Measurements from ENCODE around the gene ATP5F1A.

ATP5F1A gene

DNA sequence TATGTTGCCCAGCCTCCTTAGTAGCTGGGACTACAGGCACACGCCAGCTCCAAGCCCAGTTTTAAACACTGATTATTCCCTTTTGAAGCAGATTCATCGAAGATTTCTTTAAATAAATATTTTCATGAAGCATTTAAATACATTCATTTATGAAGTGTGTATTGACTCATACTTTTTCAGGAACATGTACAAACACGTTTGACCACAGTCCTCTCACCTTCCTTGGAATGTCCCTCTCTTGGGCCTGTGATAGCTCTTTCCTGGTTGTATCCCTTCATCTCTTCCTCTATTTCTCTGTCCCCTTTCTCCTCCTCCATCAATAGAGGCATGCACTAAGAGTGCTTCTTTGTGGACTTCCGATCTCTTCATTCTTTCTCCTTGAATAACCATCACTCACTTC is 28.6 kb downstream of the ATP5F1A start:
- H3K4me2 ChIP-seq (ENCODE audit: low read length), result no peak overlapping the region
- H3K4me3 ChIP-seq (ENCODE audit: low read length), result no peak overlapping the region
- no peak overlapping the region for H4K5ac ChIP-seq (ENCODE audit: low read length)
- no peak overlapping the region for H2BK120ac ChIP-seq (ENCODE audit: low read depth, low read length)
- H2AK5ac ChIP-seq (ENCODE audit: low read length), result no peak overlapping the region
- H3K27me3 ChIP-seq (ENCODE audit: insufficient read depth, low read length, poor library complexity), result peaks cover 8% of the 10 kb centered on the region
- H3K36me3 ChIP-seq (ENCODE audit: control insufficient read depth, insufficient read depth, low read length), result no peaks in the 10 kb centered on the region
- no peaks in the 10 kb centered on the region for H3K79me2 ChIP-seq (ENCODE audit: control insufficient read depth, insufficient read depth, low read length)
- no peak overlapping the region for H4K8ac ChIP-seq (ENCODE audit: low read depth, low read length)
- H3K23ac ChIP-seq (ENCODE audit: low read length), result no peak overlapping the region
- no peak overlapping the region for H3K56ac ChIP-seq (ENCODE audit: low read length)
- no peaks in the 10 kb centered on the region for H3K79me1 ChIP-seq (ENCODE audit: low read length)
- WGBS (ENCODE audit: extremely low coverage, insufficient coverage, low lambda C conversion rate), result no CpG with 5 or more reads among the region's 4 CpGs
- no peak overlapping the region for H2BK15ac ChIP-seq (replicated peaks; ENCODE audit: low read depth)
- H3K18ac ChIP-seq (ENCODE audit: low read length), result no peak overlapping the region
- H3K4ac ChIP-seq (ENCODE audit: low read depth, low read length), result no peak overlapping the region
- no peak for DNase-seq
- no peaks in the 10 kb centered on the region for H3K4me1 ChIP-seq (ENCODE audit: control insufficient read depth, low read depth, low read length)
- no peak overlapping the region for H3K27ac ChIP-seq (ENCODE audit: low read depth, low read length)
- H2BK5ac ChIP-seq (ENCODE audit: low read length), result no peak overlapping the region
- no peak overlapping the region for H3K9ac ChIP-seq (ENCODE audit: low read length)

- Histone ChIP-seq H3K4ac (ENCODE audit: low read depth, low read length) (no peak overlapping the region), H3K27ac (ENCODE audit: low read depth, low read length) (no peak overlapping the region), H3K18ac (ENCODE audit: low read length) (no peak overlapping the region), H2AK5ac (ENCODE audit: low read length) (no peak overlapping the region), H3K4me1 (ENCODE audit: control insufficient read depth, low read depth, low read length) (no peaks in the 10 kb centered on the region), H2BK5ac (ENCODE audit: low read length) (no peak overlapping the region), H2BK15ac (replicated peaks; ENCODE audit: low read depth) (no peak overlapping the region), H3K79me2 (ENCODE audit: control insufficient read depth, insufficient read depth, low read length) (no peaks in the 10 kb centered on the region), H3K36me3 (ENCODE audit: control insufficient read depth, insufficient read depth, low read length) (no peaks in the 10 kb centered on the region), H3K27me3 (ENCODE audit: insufficient read depth, low read length, poor library complexity) (peaks cover 8% of the 10 kb centered on the region), H3K9ac (ENCODE audit: low read length) (no peak overlapping the region), H4K8ac (ENCODE audit: low read depth, low read length) (no peak overlapping the region), H3K23ac (ENCODE audit: low read length) (no peak overlapping the region), H3K56ac (ENCODE audit: low read length) (no peak overlapping the region), H3K4me3 (ENCODE audit: low read length) (no peak overlapping the region), H2BK120ac (ENCODE audit: low read depth, low read length) (no peak overlapping the region), H3K4me2 (ENCODE audit: low read length) (no peak overlapping the region), H4K5ac (ENCODE audit: low read length) (no peak overlapping the region), H3K79me1 (ENCODE audit: low read length) (no peaks in the 10 kb centered on the region)
- DNase-seq, result no peak
- no CpG with 5 or more reads among the region's 1 CpG for WGBS (ENCODE audit: extremely low coverage, insufficient coverage, low lambda C conversion rate)
Measured at GRCh38 chr18:46068763-46069162, 29.3 kb downstream of the ATP5F1A start.

- Histone ChIP-seq H3K4me2 (ENCODE audit: low read length) (no peak overlapping the region), H3K23ac (ENCODE audit: low read length) (no peak overlapping the region), H3K4ac (ENCODE audit: low read depth, low read length) (no peak overlapping the region), H3K36me3 (ENCODE audit: control insufficient read depth, insufficient read depth, low read length) (no peaks in the 10 kb centered on the region), H3K18ac (ENCODE audit: low read length) (no peak overlapping the region), H2BK15ac (replicated peaks; ENCODE audit: low read depth) (no peak overlapping the region), H3K9ac (ENCODE audit: low read length) (no peak overlapping the region), H2AK5ac (ENCODE audit: low read length) (no peak overlapping the region), H3K4me3 (ENCODE audit: low read length) (no peak overlapping the region), H3K79me1 (ENCODE audit: low read length) (no peaks in the 10 kb centered on the region), H3K79me2 (ENCODE audit: control insufficient read depth, insufficient read depth, low read length) (no peaks in the 10 kb centered on the region), H3K4me1 (ENCODE audit: control insufficient read depth, low read depth, low read length) (no peaks in the 10 kb centered on the region), H2BK120ac (ENCODE audit: low read depth, low read length) (no peak overlapping the region), H3K56ac (ENCODE audit: low read length) (no peak overlapping the region), H2BK5ac (ENCODE audit: low read length) (no peak overlapping the region), H3K27ac (ENCODE audit: low read depth, low read length) (no peak overlapping the region), H3K27me3 (ENCODE audit: insufficient read depth, low read length, poor library complexity) (peaks cover 8% of the 10 kb centered on the region), H4K8ac (ENCODE audit: low read depth, low read length) (no peak overlapping the region), H4K5ac (ENCODE audit: low read length) (no peak overlapping the region)
- no CpG with 5 or more reads among the region's 5 CpGs for WGBS (ENCODE audit: extremely low coverage, insufficient coverage, low lambda C conversion rate)
- no peak for DNase-seq
Measured at GRCh38 chr18:46067438-46068007, 30.6 kb downstream of the ATP5F1A start.

- no peaks in the 10 kb centered on the region for H3K4me1 ChIP-seq (ENCODE audit: control insufficient read depth, low read depth, low read length)
- no peaks in the 10 kb centered on the region for H3K79me2 ChIP-seq (ENCODE audit: control insufficient read depth, insufficient read depth, low read length)
- no peak overlapping the region for H3K23ac ChIP-seq (ENCODE audit: low read length)
- H3K4me2 ChIP-seq (ENCODE audit: low read length), result no peak overlapping the region
- H3K18ac ChIP-seq (ENCODE audit: low read length), result no peak overlapping the region
- no peaks in the 10 kb centered on the region for H3K79me1 ChIP-seq (ENCODE audit: low read length)
- no peak overlapping the region for H4K5ac ChIP-seq (ENCODE audit: low read length)
- no peak overlapping the region for H3K56ac ChIP-seq (ENCODE audit: low read length)
- H3K36me3 ChIP-seq (ENCODE audit: control insufficient read depth, insufficient read depth, low read length), result no peaks in the 10 kb centered on the region
- no CpG with 5 or more reads among the region's 5 CpGs for WGBS (ENCODE audit: extremely low coverage, insufficient coverage, low lambda C conversion rate)
- DNase-seq, result peak; percentile 54
- H2BK5ac ChIP-seq (ENCODE audit: low read length), result no peak overlapping the region
- no peak overlapping the region for H2BK120ac ChIP-seq (ENCODE audit: low read depth, low read length)
- H2AK5ac ChIP-seq (ENCODE audit: low read length), result no peak overlapping the region
- no peak overlapping the region for H4K8ac ChIP-seq (ENCODE audit: low read depth, low read length)
- no peak overlapping the region for H2BK15ac ChIP-seq (replicated peaks; ENCODE audit: low read depth)
- H3K4me3 ChIP-seq (ENCODE audit: low read length), result no peak overlapping the region
- H3K27ac ChIP-seq (ENCODE audit: low read depth, low read length), result no peak overlapping the region
- H3K9ac ChIP-seq (ENCODE audit: low read length), result no peak overlapping the region
- H3K4ac ChIP-seq (ENCODE audit: low read depth, low read length), result no peak overlapping the region
- H3K27me3 ChIP-seq (ENCODE audit: insufficient read depth, low read length, poor library complexity), result no peaks in the 10 kb centered on the region
Measured at GRCh38 chr18:46062781-46063180, 35.3 kb downstream of the ATP5F1A start.

- Histone ChIP-seq H3K4ac (ENCODE audit: low read depth, low read length) (no peak overlapping the region), H2AK5ac (ENCODE audit: low read length) (no peak overlapping the region), H3K18ac (ENCODE audit: low read length) (no peak overlapping the region), H3K4me3 (ENCODE audit: low read length) (no peak overlapping the region), H3K79me1 (ENCODE audit: low read length) (no peaks in the 10 kb centered on the region), H3K4me1 (ENCODE audit: control insufficient read depth, low read depth, low read length) (no peaks in the 10 kb centered on the region), H4K5ac (ENCODE audit: low read length) (no peak overlapping the region), H3K27me3 (ENCODE audit: insufficient read depth, low read length, poor library complexity) (no peaks in the 10 kb centered on the region), H2BK5ac (ENCODE audit: low read length) (no peak overlapping the region), H3K27ac (ENCODE audit: low read depth, low read length) (no peak overlapping the region), H4K8ac (ENCODE audit: low read depth, low read length) (no peak overlapping the region), H3K4me2 (ENCODE audit: low read length) (no peak overlapping the region), H3K23ac (ENCODE audit: low read length) (no peak overlapping the region), H2BK120ac (ENCODE audit: low read depth, low read length) (no peak overlapping the region), H3K9ac (ENCODE audit: low read length) (no peak overlapping the region), H2BK15ac (replicated peaks; ENCODE audit: low read depth) (no peak overlapping the region), H3K56ac (ENCODE audit: low read length) (no peak overlapping the region), H3K36me3 (ENCODE audit: control insufficient read depth, insufficient read depth, low read length) (no peaks in the 10 kb centered on the region), H3K79me2 (ENCODE audit: control insufficient read depth, insufficient read depth, low read length) (no peaks in the 10 kb centered on the region)
- no CpG with 5 or more reads among the region's 1 CpG for WGBS (ENCODE audit: extremely low coverage, insufficient coverage, low lambda C conversion rate)
- DNase-seq, result no peak
Measured at GRCh38 chr18:46061796-46062195, 36.3 kb downstream of the ATP5F1A start.

DNA sequence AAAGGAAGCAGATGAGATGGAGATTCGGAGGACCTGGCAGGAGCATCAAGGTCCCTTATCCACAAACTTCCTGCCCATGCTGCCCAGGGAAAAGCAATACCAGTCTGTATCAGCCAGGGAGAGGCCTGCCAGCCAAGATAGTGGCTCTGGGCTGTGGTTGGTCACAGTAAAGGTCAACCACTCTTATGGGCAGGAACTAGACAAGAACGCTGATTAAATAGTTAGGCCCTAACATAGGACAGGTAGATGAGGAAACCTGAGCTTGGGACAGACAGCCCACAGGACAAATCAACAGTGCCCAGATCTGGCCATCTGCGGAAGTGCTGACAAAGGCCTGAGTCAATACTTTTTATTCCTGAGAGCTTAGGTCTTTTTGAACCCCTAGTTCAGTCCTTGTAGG is 36.7 kb downstream of the ATP5F1A start:
- H3K18ac ChIP-seq (ENCODE audit: low read length), result no peak overlapping the region
- no peak overlapping the region for H2BK120ac ChIP-seq (ENCODE audit: low read depth, low read length)
- H3K27me3 ChIP-seq (ENCODE audit: insufficient read depth, low read length, poor library complexity), result no peaks in the 10 kb centered on the region
- H3K56ac ChIP-seq (ENCODE audit: low read length), result no peak overlapping the region
- no peaks in the 10 kb centered on the region for H3K79me1 ChIP-seq (ENCODE audit: low read length)
- WGBS (ENCODE audit: extremely low coverage, insufficient coverage, low lambda C conversion rate), result no CpG with 5 or more reads among the region's 3 CpGs
- no peak overlapping the region for H3K4ac ChIP-seq (ENCODE audit: low read depth, low read length)
- no peak for DNase-seq
- H4K5ac ChIP-seq (ENCODE audit: low read length), result no peak overlapping the region
- no peaks in the 10 kb centered on the region for H3K36me3 ChIP-seq (ENCODE audit: control insufficient read depth, insufficient read depth, low read length)
- H3K4me1 ChIP-seq (ENCODE audit: control insufficient read depth, low read depth, low read length), result no peaks in the 10 kb centered on the region
- no peak overlapping the region for H3K9ac ChIP-seq (ENCODE audit: low read length)
- H2AK5ac ChIP-seq (ENCODE audit: low read length), result no peak overlapping the region
- H3K4me3 ChIP-seq (ENCODE audit: low read length), result no peak overlapping the region
- H3K23ac ChIP-seq (ENCODE audit: low read length), result no peak overlapping the region
- H2BK5ac ChIP-seq (ENCODE audit: low read length), result no peak overlapping the region
- no peak overlapping the region for H2BK15ac ChIP-seq (replicated peaks; ENCODE audit: low read depth)
- no peaks in the 10 kb centered on the region for H3K79me2 ChIP-seq (ENCODE audit: control insufficient read depth, insufficient read depth, low read length)
- no peak overlapping the region for H3K27ac ChIP-seq (ENCODE audit: low read depth, low read length)
- no peak overlapping the region for H3K4me2 ChIP-seq (ENCODE audit: low read length)
- H4K8ac ChIP-seq (ENCODE audit: low read depth, low read length), result no peak overlapping the region

Data from mesendoderm (in vitro differentiated cells).